Stimulated activated CD8-positive, alpha-beta memory T cell treated with anti-CD3 and anti-CD28 coated beads, Interleukin-2, amount 100 ng/mL, for 1 hour (primary cell): ENCODE measurements around the gene CHPF2.
A peak's percentile ranks its signal among the peaks of the same experiment; 100 is the strongest.

Experiments used
- DNase-seq, 2 donors: peaks; one replicate each; pipeline ENCODE4 v3.0.0-alpha.2; 2020; ENCODE audit warnings: low read depth in 2 of 2

Gene CHPF2

DNA sequence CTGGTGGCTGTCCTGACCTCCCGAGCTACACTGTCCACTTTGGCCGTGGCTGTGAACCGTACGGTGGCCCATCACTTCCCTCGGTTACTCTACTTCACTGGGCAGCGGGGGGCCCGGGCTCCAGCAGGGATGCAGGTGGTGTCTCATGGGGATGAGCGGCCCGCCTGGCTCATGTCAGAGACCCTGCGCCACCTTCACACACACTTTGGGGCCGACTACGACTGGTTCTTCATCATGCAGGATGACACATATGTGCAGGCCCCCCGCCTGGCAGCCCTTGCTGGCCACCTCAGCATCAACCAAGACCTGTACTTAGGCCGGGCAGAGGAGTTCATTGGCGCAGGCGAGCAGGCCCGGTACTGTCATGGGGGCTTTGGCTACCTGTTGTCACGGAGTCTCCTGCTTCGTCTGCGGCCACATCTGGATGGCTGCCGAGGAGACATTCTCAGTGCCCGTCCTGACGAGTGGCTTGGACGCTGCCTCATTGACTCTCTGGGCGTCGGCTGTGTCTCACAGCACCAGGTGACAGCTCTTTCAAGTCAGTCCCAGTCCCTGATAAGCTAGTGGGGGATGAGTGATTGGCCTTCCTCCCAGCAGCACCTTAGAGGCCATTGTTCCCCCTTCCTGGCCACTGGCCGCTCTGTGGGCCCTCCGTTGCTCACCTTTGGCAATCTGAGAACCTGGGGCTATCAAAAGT, 3.0 kb downstream of the CHPF2 start:
- DNase-seq = no peak

DNA sequence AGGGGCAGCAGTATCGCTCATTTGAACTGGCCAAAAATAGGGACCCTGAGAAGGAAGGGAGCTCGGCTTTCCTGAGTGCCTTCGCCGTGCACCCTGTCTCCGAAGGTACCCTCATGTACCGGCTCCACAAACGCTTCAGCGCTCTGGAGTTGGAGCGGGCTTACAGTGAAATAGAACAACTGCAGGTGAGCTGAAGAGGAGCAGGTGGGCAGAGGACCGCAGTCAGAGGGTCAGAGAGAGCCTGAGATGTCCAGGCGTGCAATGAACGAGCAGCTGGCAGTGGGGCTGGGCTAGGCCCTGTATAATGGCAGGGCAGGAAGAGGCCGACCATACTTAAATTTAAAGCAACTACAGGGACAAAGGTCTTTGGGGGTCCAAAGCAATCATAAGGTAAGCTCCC, 4.1 kb downstream of the CHPF2 start:
- DNase-seq = no peak

DNA sequence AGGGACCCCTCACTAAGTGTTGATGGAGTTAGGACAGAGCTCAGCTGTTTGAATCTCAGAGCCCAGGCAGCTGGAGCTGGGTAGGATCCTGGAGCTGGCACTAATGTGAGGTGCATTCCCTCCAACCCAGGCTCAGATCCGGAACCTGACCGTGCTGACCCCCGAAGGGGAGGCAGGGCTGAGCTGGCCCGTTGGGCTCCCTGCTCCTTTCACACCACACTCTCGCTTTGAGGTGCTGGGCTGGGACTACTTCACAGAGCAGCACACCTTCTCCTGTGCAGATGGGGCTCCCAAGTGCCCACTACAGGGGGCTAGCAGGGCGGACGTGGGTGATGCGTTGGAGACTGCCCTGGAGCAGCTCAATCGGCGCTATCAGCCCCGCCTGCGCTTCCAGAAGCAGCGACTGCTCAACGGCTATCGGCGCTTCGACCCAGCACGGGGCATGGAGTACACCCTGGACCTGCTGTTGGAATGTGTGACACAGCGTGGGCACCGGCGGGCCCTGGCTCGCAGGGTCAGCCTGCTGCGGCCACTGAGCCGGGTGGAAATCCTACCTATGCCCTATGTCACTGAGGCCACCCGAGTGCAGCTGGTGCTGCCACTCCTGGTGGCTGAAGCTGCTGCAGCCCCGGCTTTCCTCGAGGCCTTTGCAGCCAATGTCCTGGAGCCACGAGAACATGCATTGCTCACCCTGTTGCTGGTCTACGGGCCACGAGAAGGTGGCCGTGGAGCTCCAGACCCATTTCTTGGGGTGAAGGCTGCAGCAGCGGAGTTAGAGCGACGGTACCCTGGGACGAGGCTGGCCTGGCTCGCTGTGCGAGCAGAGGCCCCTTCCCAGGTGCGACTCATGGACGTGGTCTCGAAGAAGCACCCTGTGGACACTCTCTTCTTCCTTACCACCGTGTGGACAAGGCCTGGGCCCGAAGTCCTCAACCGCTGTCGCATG, 5.2 kb downstream of the CHPF2 start:
- DNase-seq = no peak

DNA sequence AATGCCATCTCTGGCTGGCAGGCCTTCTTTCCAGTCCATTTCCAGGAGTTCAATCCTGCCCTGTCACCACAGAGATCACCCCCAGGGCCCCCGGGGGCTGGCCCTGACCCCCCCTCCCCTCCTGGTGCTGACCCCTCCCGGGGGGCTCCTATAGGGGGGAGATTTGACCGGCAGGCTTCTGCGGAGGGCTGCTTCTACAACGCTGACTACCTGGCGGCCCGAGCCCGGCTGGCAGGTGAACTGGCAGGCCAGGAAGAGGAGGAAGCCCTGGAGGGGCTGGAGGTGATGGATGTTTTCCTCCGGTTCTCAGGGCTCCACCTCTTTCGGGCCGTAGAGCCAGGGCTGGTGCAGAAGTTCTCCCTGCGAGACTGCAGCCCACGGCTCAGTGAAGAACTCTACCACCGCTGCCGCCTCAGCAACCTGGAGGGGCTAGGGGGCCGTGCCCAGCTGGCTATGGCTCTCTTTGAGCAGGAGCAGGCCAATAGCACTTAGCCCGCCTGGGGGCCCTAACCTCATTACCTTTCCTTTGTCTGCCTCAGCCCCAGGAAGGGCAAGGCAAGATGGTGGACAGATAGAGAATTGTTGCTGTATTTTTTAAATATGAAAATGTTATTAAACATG, 6.0 kb downstream of the CHPF2 start:
- DNase-seq = no peak

DNA sequence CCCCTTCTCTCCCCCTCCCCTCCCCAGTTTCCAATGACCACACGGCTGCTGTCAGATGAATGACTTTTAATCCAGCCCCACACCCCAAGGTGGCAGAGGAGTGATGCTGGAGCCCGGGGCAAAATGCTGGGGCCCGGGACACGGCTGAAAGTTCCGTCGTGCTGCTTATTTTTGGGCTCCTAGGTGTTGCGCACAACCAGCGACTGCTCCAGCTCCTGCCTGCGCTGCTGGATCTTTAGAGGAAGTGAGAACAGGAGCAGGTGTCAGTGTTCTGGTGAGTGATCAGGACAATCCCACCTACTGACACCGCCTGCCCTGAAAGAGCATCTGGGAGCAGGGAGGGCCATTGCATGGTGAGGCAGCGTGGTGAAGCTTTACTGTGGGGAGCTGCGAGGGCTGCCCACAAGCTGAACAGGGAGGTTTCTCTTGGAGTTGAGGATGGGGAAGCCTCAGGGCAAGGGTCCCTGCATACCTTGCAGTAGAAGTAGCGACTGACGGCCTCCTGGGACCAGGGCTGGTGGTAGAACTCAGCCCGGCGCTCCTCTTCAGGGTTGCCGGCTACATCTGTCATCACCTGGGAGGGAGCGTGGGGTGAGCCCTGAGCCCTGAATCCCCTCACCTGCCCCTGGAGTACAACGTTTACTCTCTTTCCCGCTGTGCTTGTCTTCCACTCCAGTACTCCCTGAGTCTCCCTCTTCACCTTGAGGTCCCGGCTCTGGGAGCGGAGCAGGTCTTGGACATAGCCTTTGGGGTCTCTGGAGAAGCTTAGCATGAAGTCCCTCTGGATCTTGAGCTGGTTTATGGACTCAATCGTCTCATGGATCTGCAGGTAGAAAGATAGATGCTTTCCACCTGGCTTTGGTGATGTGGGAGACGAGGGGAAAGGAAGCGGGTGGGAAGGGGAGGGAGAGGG, 6.9 kb downstream of the CHPF2 start:
- no peak for DNase-seq

DNA sequence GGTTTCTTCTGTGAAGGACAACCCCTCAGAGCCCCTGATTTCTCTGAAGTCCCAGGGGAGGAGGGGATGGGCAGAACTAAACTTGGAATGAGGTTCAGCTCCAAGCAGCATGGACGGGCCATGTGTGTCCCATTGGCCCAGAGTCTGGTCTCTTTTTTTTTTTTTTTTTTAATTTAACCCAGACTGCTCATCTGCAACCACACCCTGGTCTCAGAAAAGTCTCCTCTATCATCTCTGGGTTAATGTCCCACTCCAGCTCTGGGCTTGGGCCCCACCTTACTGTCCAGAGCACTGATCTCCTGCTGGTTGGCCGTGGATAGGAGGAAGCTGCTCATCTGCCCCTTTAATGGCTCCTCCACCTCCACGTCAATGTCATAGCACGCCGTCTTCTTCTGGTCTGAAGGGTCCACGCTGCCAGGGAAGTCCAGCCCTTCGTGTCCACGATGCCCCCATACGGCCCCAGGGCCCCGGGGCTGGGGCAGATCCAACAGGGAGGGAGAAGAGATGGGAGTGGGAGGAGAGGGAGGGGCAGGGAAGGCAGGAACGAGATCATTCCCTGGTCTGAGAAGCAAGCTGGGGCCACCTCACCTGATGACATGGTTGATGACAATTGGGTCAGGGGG, 7.7 kb downstream of the CHPF2 start:
- DNase-seq = no peak

DNA sequence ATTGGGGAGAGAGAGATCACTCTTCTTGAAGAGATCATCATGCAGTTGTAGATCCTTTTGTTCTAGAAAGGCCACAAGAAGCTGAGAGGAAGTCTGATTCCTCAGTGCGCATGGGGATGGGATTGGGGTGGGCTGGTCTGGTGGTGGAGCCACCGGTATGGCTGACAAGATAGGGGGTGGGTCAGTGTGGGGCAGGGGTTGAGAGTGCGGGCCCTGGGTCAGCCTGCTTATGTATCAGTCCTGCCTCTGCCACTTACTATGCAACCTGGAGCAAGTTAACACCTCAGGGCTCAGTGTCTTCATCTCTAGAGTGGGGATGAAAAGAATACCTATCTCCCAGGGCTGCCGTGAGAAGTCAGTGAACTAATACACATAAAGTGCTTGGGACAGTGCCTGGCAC, 8.3 kb downstream of the CHPF2 start:
- no peak for DNase-seq

DNA sequence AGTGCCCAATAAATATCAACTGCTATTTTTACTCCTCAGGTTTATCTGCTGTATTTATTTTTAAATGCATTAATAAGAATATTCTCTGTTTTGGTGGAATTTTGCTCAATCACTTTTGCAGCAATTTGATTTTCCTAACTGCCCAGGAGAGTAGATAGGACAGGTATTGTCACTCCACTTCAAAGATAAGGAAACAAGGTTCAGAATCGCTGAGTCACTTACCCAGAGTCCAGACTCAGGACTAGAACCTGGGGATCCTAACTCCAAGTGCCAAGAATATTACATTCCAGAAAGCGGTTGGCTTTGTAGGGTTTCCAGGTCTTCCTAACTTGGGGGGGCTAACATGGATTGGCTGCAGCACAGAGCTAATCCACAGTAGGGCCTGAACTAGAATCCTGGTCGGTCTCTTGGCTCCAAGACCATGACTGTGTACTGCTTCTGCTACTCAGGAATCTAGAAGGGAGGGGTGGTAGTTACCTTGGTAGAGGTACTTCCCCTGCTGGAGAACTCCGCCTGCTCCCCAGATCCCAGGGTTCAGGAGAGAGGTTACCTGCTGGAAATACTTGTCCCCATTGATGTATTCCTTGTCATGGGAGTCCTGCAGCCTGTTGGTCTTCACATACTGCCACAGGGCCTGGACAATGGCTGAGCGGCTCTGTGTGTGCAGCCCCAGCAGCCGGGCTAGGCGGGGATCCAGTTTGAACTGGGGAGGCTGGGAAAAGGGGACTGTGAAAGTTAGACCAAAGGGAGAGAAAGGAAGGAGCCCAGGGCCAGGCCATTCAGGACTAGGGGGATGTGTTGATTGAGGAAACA, 8.9 kb downstream of the CHPF2 start:
- DNase-seq = no peak

DNA sequence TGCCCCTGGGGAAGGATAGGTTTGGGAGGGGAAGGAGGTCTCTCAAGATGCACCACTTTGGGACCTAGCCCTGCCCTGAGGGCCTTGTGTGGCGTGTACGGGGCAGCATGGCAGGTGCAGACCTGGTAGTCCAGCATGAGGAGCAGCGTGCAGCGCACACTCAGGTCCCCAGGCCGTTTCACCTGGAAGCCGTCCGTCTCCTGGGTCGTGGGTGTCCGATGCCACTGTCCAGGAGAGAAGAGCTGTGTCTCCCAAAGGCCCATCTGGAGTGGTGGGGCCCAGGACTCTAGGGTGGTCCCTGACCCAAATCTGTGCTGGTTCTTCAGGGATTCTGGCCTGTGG, 9.4 kb downstream of the CHPF2 start:
- no peak for DNase-seq

DNA sequence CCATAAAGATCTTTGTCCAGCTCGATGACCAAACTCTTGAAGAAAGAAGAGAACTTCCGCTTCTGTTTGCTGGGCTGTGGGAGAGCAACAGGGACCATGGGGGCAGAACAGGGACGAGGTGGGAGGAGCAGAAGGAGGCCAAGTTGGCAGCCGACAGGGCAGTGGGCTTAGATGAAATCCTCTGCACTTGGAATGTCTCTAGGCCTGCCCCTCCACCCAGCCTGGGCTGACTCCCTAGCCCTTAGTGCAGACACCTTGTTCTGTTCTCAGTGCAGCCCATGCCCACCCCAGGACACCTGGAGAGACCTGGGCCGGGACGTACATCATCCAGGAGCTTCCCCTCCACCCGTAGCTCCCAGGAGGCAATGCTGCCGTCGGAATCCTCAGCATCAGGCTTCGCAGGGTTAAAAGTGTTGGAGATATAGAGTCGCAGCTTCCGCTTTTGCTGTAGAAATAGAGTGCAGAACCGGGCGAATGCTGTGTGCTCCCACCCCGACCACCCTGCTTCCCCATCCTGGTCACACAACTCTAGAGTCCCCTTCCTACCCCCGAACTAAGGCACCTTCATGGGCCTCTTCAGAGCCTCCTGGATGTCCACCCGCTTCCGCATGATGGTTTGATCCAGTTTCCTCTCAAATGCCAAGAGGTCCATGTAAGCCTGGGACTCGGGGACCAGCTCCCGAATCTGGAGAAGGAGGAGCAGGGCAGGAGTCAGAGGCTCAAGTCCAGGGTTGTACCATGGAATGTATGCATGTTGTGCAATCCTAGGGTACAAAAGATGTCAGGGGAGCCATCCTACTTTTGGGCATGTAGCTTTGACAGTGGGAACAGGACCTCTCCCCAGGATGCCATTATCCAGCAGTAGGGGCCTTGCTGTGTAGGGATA, 10.1 kb downstream of the CHPF2 start:
- DNase-seq = no peak

DNA sequence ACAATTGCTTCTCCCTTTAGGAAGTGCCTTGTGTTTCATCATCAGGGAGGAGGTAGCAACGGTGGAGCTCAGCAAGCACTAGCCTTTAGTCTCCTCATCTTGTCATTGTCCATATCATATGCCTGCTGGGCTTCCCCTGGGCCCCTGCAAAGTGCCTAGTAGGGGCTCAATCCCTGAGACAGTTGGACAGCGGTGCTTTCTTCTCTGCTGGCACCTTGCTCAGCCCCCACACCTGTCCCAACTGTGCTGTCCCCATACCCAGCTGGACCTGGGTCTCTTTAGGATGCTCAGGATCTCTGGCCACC, 10.7 kb downstream of the CHPF2 start:
- DNase-seq = no peak

DNA sequence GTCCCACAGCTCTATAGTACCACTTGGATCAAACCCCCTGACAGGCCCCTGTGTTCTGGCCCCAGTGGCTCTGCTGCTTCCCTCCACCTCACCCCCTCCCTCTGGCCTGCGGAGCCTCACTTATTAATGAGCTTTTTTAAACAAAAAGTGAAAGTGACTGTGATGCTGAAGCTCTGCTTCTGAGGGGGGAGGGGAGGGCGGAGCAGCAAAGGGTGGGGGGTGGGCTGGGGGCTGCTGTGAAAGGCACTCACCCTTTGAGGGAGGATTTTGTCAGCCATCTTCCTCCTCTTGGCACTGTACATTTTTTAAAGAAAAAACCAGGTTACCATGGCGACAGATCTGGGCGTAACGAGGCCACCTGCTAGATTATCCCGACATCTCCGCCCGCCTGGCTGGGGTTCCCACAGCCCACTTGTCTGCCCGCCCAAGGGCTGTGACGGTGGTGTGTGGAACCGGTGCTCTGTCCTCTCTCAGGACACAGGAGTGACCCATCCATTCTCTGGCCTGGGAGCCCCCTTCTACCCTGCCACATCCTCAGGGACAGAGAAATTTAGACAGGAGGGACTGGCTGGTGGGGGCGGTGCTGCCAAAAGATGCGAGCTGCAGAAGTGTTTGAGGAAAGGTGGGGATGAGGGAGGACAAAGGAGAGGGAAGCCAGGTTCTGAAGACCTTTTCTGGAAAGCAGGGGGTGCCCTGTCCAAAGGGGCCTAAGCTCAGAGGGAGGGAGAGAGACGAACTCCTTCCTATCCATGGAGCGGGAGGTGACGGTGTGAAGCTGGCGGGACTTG, 11.3 kb downstream of the CHPF2 start:
- DNase-seq = no peak

DNA sequence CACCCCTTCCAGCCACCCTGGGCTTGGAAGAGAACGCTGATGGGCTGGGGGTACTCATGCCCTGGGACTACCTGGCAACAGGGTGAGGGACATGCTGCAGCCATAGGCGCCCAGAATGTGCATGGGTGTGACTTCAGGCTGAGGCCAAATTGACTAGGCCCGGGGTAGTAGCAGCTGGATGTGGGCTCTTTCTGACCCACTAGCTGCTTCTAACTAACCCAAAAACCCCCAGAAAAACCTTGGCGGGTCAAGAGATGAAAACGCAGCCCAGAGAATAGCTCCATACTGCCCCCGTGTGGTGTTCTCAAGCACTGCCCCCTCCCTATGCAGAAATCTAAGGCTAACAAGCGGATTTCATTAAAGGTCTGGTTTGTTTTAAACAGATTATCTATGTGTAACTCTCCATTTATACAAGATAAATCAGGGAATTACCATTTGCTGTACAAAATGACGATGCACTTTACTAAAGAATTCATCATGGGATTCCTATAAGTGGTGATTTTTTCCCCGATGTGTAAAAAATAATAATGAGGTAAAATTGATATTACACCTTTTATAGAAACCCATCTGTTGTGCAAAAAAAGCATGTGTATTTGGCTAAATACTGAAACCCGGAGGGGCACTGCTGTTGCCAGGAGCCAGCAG, 12.0 kb downstream of the CHPF2 start:
- DNase-seq = no peak

DNA sequence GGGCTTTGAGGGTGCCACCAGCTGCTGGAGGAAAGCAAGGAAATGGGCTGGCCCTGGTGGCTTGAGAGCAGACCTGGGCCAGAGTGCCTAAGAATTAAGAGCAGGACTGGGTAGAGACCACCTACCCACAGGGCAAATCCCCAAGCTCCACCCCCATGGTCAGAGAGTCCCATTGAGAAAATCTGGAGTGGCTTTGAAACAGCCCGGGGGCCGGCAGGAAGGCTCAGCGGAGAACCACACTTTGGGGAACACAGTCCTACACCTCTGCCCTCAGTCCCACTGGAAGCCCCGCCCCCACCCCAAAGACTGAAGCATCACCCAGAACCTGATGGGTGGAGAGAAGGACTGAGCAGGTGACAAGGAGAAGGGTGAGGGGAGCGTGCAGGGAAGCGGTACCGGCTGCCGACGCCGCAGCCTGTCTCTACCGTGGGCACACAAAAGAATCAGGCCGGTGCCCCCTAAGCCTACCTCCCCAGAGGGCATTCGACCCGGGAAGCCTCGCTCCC, 12.6 kb downstream of the CHPF2 start:
- DNase-seq = no peak

DNA sequence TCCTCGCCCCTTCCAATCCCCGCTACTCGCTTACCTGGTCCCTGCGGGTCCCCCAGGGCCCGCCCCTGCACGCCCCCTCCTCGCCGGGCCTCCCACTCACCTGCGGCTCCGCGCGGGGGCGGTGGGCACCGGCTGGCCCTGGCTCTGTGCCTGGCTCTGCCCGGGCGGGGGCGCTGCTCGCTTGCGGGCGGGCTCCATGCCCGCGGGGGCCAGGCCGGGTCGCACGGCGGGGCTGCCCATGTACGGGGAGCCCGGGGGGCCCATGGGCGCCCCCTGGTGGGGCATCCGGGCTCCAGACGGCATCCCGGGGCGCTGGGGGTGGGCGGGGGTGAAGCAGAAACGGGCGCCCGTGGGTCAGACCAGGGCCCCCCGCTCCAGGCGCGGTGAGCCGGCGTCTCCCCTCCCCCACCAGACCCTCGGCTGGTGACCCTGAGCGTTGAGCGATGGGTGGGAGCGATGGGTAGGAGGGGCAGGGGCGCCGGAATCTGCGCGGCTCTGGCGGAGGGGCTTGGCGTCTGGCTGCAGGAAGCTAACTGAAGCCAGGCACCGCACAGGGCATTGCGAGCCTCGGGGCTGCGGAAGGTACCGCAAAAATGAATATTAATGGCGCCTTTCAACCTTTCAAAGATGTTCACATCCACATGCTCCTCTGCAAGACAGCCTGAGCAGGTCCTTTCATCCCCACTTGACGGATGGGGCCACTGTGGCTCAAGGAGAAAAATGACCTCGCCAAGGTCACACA, 13.2 kb downstream of the CHPF2 start:
- DNase-seq = peak in 1 of 2 donors; percentile 48

DNA sequence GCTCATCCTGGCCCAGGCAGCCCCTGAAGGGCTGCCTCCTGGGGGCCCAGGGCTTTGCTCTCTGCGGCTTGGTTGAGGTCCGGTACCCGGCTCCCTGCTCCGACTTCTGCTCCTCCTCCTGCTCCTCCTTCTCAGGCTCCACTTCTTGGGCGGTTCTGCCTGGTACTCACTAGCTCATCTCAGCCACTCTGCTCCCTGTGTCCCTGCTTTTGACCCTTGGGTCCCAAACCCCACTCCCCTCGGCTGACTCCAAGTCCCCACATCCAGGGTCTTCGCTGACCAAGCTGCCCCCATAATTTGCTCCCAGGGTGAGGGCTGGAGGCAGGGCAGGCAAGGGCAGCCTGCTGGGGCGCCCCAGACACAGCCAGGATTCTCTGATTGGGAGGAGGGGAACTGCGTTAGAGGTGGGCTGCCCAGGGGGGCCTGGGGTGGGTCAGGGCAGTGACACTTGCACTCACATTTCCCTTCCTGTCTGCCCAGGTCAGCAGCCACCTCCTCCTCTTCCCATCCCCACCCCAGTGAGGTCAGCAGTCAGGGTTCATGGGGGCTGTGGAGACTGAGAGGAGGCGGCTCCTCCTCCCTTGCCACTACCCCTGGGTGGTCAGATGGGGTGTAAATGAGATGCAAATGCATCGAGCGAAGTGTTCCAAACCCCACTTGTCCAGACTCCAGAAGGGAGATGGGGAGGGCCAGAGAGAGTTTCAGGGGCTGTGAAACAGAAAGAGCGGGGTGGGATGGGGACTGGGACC, 14.0 kb downstream of the CHPF2 start:
- DNase-seq = no peak
